HL-60 (cell line): ENCODE results near the gene TCF15.

Source experiments
- DNase-seq, 2 experiments: peaks; one replicate each; pipeline ENCODE4 v3.0.0-alpha.2; 2010 to 2020; ENCODE audit warnings: low read depth in 1 of 2, low spot score in 1 of 2
- H3K27ac ChIP-seq: fragments of 250-450 bp; sonication (Bioruptor Pico); replicated peaks from 2 replicates; pipeline ENCODE4 v1.5.1; 2020; ENCODE audit warnings: mild to moderate bottlenecking, moderate library complexity
- H3K27me3 ChIP-seq: fragments of 250-450 bp; sonication (Bioruptor Pico); 2 replicates; pipeline ENCODE4 v1.5.1; 2021; ENCODE audit warnings: mild to moderate bottlenecking, moderate library complexity; ENCODE audit not compliant: insufficient read depth, poor library complexity, severe bottlenecking
- H3K4me3 ChIP-seq: replicated peaks from 2 replicates; pipeline ENCODE4 v1.5.1; 2011; ENCODE audit warnings: mild to moderate bottlenecking, control low read depth, low read length; ENCODE audit not compliant: insufficient read depth
- CTCF ChIP-seq: IDR thresholded peaks from one replicate; pipeline ENCODE4 v1.5.1; 2011; ENCODE audit warnings: low read length, control low read depth, inconsistent platforms; ENCODE audit not compliant: insufficient read depth
- GABPA ChIP-seq: IDR thresholded peaks from 2 replicates; pipeline ENCODE4 v1.6.1; 2012; ENCODE audit warnings: low read depth
- POLR2AphosphoS5 ChIP-seq: IDR thresholded peaks from 2 replicates; pipeline ENCODE4 v1.6.1; 2012; ENCODE audit warnings: low read depth
- REST ChIP-seq: IDR thresholded peaks from 2 replicates; pipeline ENCODE4 v1.6.1; 2012; ENCODE audit warnings: low read depth; ENCODE audit not compliant: insufficient replicate concordance
- SPI1 ChIP-seq: IDR thresholded peaks from 2 replicates; pipeline ENCODE4 v1.6.1; 2012; ENCODE audit warnings: low read depth, mild to moderate bottlenecking, borderline replicate concordance

TCF15 gene

GRCh38 chr20:638579-638978 is 28.5 kb upstream of the TCF15 start:
- Histone ChIP-seq H3K27me3 (peaks cover 11% of the 10 kb centered on the region), H3K27ac (no peak overlapping the region), H3K4me3 (no peak overlapping the region)
- no peak for TF ChIP-seq CTCF
- TF ChIP-seq REST, result no peak
- no peak for TF ChIP-seq POLR2AphosphoS5
- no peak for TF ChIP-seq GABPA
- no peak for TF ChIP-seq SPI1
- no peak for DNase-seq

- Histone ChIP-seq H3K27ac (no peak overlapping the region), H3K27me3 (peaks cover 11% of the 10 kb centered on the region), H3K4me3 (no peak overlapping the region)
- no peak for TF ChIP-seq CTCF
- no peak for TF ChIP-seq GABPA
- no peak for TF ChIP-seq POLR2AphosphoS5
- no peak for TF ChIP-seq SPI1
- TF ChIP-seq REST, result no peak
- DNase-seq, result no peak
Measured at GRCh38 chr20:637559-637958, 27.4 kb upstream of the TCF15 start.

GRCh38 chr20:635893-636338 is 25.8 kb upstream of the TCF15 start:
- no peak for DNase-seq
- TF ChIP-seq REST (no peak), CTCF (no peak), GABPA (no peak), SPI1 (no peak), POLR2AphosphoS5 (no peak)
- no peak overlapping the region for H3K27ac ChIP-seq

More at GRCh38 chr20:635893-636338, 25.8 kb upstream of the TCF15 start:
- H3K27me3 ChIP-seq, result peaks cover 11% of the 10 kb centered on the region
- H3K4me3 ChIP-seq, result no peak overlapping the region
